ENCODE data around the gene LPO.

- no peak for TF ChIP-seq CTCF (IDR thresholded peaks at IDR 0.05)
- TF ChIP-seq POLR2A (IDR thresholded peaks at IDR 0.05), result no peak
Observed at GRCh38 chr17:58191241-58191896, 47.0 kb upstream of the LPO start.
